Ishikawa (cell line): Measurements from ENCODE around the gene CFAP221.

ENCODE experiments used
- CEBPB ChIP-seq: IDR thresholded peaks from 2 replicates; pipeline ENCODE4 v1.6.1; 2012
- CREB1 ChIP-seq: IDR thresholded peaks from 2 replicates; pipeline ENCODE4 v1.6.1; 2012; ENCODE audit warnings: low read depth
- EGR1 ChIP-seq: IDR thresholded peaks from 2 replicates; pipeline ENCODE4 v1.6.1; 2012
- FOXM1 ChIP-seq: IDR thresholded peaks from 2 replicates; pipeline ENCODE4 v1.6.1; 2012; ENCODE audit warnings: low read depth, borderline replicate concordance
- MAX ChIP-seq: IDR thresholded peaks from 2 replicates; pipeline ENCODE4 v1.6.1; 2012
- NFIC ChIP-seq: IDR thresholded peaks from 2 replicates; pipeline ENCODE4 v1.6.1; 2012
- RAD21 ChIP-seq: IDR thresholded peaks from 2 replicates; pipeline ENCODE4 v1.6.1; 2012; ENCODE audit warnings: low read depth
- REST ChIP-seq: IDR thresholded peaks from 2 replicates; pipeline ENCODE4 v1.6.1; 2012; ENCODE audit warnings: low read depth, mild to moderate bottlenecking
- TCF12 ChIP-seq: IDR thresholded peaks from 2 replicates; pipeline ENCODE4 v1.6.1; 2012; ENCODE audit warnings: low read depth
- TEAD4 ChIP-seq: IDR thresholded peaks from 2 replicates; pipeline ENCODE4 v1.6.1; 2012
- YY1 ChIP-seq: IDR thresholded peaks from 2 replicates; pipeline ENCODE4 v1.6.1; 2012; ENCODE audit warnings: low read depth
- ZBTB7A ChIP-seq: IDR thresholded peaks from 2 replicates; pipeline ENCODE4 v1.6.1; 2012; ENCODE audit warnings: low read depth
- TF ChIP-seq, protein P1 (sequence below): IDR thresholded peaks from 2 replicates; pipeline ENCODE4 v1.6.1; 2012

Gene CFAP221

GRCh38 chr2:119678021-119678656 lies 133.9 kb downstream of the CFAP221 start:
- TF ChIP-seq, protein P1, sequence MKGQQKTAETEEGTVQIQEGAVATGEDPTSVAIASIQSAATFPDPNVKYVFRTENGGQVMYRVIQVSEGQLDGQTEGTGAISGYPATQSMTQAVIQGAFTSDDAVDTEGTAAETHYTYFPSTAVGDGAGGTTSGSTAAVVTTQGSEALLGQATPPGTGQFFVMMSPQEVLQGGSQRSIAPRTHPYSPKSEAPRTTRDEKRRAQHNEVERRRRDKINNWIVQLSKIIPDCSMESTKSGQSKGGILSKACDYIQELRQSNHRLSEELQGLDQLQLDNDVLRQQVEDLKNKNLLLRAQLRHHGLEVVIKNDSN = no peak
- 0 out of 2 replicates have a peak, but pooled peaks have one; percentile 40 for TF ChIP-seq MAX
- peak; percentile 83 for TF ChIP-seq NFIC

DNA sequence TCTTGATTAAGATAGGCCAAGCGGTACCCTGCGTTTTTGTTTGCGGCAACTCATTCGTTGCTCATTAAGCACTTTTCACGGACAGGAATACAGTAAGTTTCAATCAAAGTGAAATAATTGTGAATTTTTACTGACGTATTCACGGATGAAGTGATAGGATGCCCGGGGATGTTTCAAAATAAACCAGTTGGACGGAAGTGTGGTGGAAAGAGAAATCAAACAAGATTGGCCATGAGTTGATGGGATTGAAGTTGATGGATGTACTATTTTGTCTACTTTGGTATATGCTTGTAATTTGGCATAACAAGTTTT lies 135.2 kb downstream of the CFAP221 start:
- TF ChIP-seq RAD21 = no peak
- TF ChIP-seq TCF12 = no peak
- TF ChIP-seq NFIC = no peak
- TF ChIP-seq TEAD4 = no peak

GRCh38 chr2:119679846-119680245 lies 135.6 kb downstream of the CFAP221 start:
- TF ChIP-seq, protein P1 = no peak
- TF ChIP-seq REST = no peak
- TF ChIP-seq CEBPB = no peak
- no peak for TF ChIP-seq CREB1
- TF ChIP-seq TEAD4 = no peak
- no peak for TF ChIP-seq YY1

DNA sequence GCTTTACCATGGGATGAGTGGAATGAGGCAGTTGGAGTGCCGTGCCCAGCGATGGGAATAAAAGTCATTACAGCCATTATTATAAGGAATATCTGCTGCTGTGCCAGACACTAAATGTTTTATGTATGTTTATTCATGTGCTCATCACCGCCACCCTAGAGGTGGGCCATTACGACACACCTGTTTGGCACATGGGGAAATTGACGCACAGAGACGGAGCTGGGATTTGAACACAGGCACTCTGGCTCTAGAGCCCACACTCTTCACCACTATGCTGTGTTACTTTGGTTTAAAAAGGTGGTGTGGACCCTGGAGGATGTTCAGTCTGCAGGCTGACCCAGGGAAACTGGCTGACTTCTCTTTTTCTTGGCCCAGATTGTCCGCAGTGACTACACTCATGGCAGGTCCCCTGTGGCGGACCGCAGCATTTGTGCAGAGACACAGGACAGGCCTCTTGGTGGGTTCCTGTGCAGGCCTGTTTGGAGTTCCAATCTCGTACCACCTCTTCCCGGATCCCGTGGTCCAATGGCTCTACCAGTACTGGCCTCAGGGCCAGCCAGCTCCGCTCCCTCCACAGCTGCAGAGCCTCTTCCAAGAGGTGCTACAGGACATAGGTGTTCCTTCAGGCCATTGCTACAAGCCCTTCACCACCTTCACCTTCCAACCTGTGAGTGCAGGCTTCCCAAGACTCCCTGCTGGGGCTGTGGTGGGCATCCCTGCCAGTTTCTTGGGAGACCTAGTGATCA lies 136.4 kb downstream of the CFAP221 start:
- no peak for TF ChIP-seq YY1

DNA sequence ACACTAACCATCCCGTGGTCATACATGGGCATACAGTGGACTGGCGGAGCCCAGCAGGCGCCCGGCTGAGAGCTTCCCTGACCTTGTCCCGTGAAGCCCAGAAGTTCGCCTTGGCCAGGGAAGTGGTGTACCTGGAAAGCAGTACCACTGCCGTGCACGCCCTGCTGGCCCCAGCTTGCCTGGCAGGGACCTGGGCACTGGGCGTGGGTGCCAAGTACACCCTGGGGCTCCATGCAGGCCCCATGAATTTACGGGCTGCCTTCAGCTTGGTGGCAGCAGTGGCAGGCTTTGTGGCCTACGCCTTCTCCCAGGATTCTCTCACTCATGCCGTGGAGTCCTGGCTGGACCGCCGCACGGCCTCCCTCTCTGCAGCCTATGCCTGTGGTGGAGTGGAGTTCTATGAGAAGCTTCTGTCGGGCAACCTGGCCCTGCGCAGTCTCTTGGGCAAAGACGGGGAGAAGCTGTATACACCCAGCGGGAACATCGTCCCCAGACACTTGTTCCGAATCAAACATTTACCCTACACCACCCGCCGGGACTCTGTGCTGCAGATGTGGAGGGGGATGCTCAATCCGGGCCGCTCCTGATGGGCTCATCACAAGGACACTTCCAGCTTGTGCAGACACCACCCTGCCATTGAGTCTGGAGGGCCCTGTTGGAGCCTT lies 137.1 kb downstream of the CFAP221 start:
- no peak for TF ChIP-seq ZBTB7A
- no peak for TF ChIP-seq REST
- TF ChIP-seq RAD21 = no peak
- no peak for TF ChIP-seq TCF12

GRCh38 chr2:119681868-119682220 lies 137.6 kb downstream of the CFAP221 start:
- TF ChIP-seq TEAD4 = no peak
- TF ChIP-seq, protein P1 = no peak
- no peak for TF ChIP-seq ZBTB7A
- TF ChIP-seq NFIC = no peak
- TF ChIP-seq TCF12 = no peak
- TF ChIP-seq FOXM1 = no peak
- TF ChIP-seq CEBPB = no peak
- TF ChIP-seq RAD21 = no peak
- no peak for TF ChIP-seq REST
- no peak for TF ChIP-seq MAX
- TF ChIP-seq EGR1 = no peak
- TF ChIP-seq YY1 = no peak
- TF ChIP-seq CREB1 = no peak
